GM20000 (cell line): ENCODE measurements around the gene BCKDHB.

ENCODE experiments used
- DNase-seq: peaks from one replicate; pipeline ENCODE4 v3.0.0; 2012; ENCODE audit warnings: low spot score
- CTCF ChIP-seq: IDR thresholded peaks from 2 replicates; pipeline ENCODE4 v1.5.1; 2012; ENCODE audit warnings: mild to moderate bottlenecking, control low read depth; ENCODE audit errors: extremely low read depth, missing control alignments

Gene BCKDHB

DNA sequence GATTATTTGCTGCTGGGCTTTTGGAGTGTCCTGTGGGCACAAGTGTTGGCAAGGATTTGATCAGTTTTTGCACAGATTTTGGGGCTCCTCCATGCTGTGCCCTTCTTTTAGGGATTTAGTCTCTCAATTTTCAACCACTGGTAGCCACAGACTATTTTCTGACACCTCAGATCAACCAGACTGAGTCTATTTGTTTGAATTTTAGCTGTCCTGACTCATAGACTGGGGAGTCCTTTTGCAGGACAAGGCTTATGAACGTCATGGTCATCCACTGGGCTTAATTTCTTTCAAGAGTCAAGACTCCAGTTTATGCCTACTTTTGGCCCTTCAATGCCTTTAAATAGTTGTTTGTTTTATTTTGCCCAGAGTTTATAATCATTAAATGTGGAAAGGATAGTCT, 59.3 kb downstream of the BCKDHB start:
- no peak for TF ChIP-seq CTCF
- DNase-seq, result no peak

GRCh38 chr6:80170433-80170832, 64.0 kb downstream of the BCKDHB start:
- no peak for TF ChIP-seq CTCF
- no peak for DNase-seq

GRCh38 chr6:80173411-80173810, 66.9 kb downstream of the BCKDHB start:
- TF ChIP-seq CTCF, result no peak
- DNase-seq, result no peak

GRCh38 chr6:80174900-80175572, 68.6 kb downstream of the BCKDHB start:
- no peak for TF ChIP-seq CTCF
- DNase-seq, result no peak

GRCh38 chr6:80179695-80180094, 73.2 kb downstream of the BCKDHB start:
- no peak for DNase-seq

GRCh38 chr6:80181352-80182081, 75.0 kb downstream of the BCKDHB start:
- DNase-seq, result no peak
- no peak for TF ChIP-seq CTCF

More at GRCh38 chr6:80179695-80180094, 73.2 kb downstream of the BCKDHB start:
- TF ChIP-seq CTCF, result no peak

DNA sequence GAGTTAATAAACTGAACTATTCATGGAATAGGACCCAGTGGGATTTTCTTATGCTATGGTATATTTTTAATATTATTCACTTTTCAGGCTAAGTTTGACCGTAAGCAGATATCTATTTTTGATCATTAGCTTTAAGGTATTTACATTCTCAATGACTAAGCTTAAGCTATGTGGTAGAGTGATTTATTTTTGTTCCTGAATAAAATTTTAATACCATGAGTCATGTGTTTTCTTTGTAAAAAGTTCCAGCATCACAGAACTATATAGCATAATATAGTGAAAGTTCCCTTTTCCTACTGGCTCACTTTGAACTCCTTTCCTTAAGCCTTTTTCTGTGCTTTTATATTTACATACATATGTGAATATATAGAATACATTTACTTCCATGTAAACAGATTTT, 75.8 kb downstream of the BCKDHB start:
- DNase-seq, result no peak
- no peak for TF ChIP-seq CTCF
